A673 (cell line): Measurements from ENCODE around the gene FCN3. TPM values are rescaled to one million over a fixed set of nuclear protein-coding genes. Genes with fewer than 3 reads are reported as not detected.

ENCODE experiments used
- BruUV-seq: library from RNA; stranded (reverse); fragments of 400-500 nt; replicated peaks from 2 replicates; lab custom pipeline; 2021; lab: Mats Ljungman, UMichigan
- CTCF ChIA-PET: fragments of 300-600 bp; sonication (Branson Sonifier 250); formaldehyde crosslinking; loops from one replicate; lab custom pipeline; 2022; ENCODE audit warnings: antibody characterized with exemption; lab: Charles Lee
- POLR2A ChIA-PET: fragments of 300-600 bp; sonication (Branson Sonifier 250); formaldehyde crosslinking; loops from one replicate; lab custom pipeline; 2022; ENCODE audit warnings: antibody characterized with exemption; ENCODE audit not compliant: low non-redundant PET; lab: Charles Lee
- DNase-seq: peaks from one replicate; pipeline ENCODE4 v3.0.0-alpha.2; 2015; ENCODE audit warnings: low spot score
- H3K27ac ChIP-seq: fragments of 200-600 bp; sonication (generic); 2 replicates; pipeline ENCODE4 v1.5.1; 2016; ENCODE audit warnings: mixed run types, low read depth, mild to moderate bottlenecking, mixed read lengths, antibody characterized with exemption, low read length; ENCODE audit not compliant: poor library complexity, severe bottlenecking
- H3K27me3 ChIP-seq: fragments of 200-600 bp; sonication (generic); replicated peaks from 2 replicates; pipeline ENCODE4 v1.6.1; 2017; ENCODE audit warnings: mixed run types, low read depth, mild to moderate bottlenecking, mixed read lengths, antibody characterized with exemption, low read length; ENCODE audit not compliant: insufficient read depth, poor library complexity
- H3K36me3 ChIP-seq: fragments of 200-600 bp; sonication (generic); 2 replicates; pipeline ENCODE4 v1.6.1; 2016; ENCODE audit warnings: mixed run types, mild to moderate bottlenecking, mixed read lengths, antibody characterized with exemption, low read length; ENCODE audit not compliant: insufficient read depth, poor library complexity, severe bottlenecking
- H3K4me1 ChIP-seq: fragments of 200-600 bp; sonication (generic); 2 replicates; pipeline ENCODE4 v1.6.1; 2017; ENCODE audit warnings: mixed run types, mild to moderate bottlenecking, mixed read lengths, antibody characterized with exemption, low read length; ENCODE audit not compliant: insufficient read depth, poor library complexity, severe bottlenecking
- H3K4me3 ChIP-seq: fragments of 200-600 bp; sonication (generic); 2 replicates; pipeline ENCODE4 v1.5.1; 2016; ENCODE audit warnings: low read depth, mixed run types, mild to moderate bottlenecking, mixed read lengths, low read length; ENCODE audit not compliant: poor library complexity, severe bottlenecking
- H3K9me3 ChIP-seq: fragments of 200-600 bp; sonication (generic); 2 replicates; pipeline ENCODE4 v1.6.1; 2016; ENCODE audit warnings: mixed run types, low read depth, mild to moderate bottlenecking, mixed read lengths, antibody characterized with exemption, low read length; ENCODE audit not compliant: poor library complexity, severe bottlenecking
- CTCF ChIP-seq: fragments of 300-800, 200-600 bp; sonication (generic); conservative IDR thresholded peaks from 2 replicates; pipeline ENCODE4 v1.5.1; 2017; ENCODE audit warnings: low read depth, mild to moderate bottlenecking, antibody characterized with exemption, low read length, moderate library complexity, mixed read lengths
- EZH2 ChIP-seq: fragments of 200-600 bp; sonication (generic); IDR thresholded peaks from 2 replicates; pipeline ENCODE4 v1.6.1; 2017; ENCODE audit warnings: borderline replicate concordance, low read depth, mild to moderate bottlenecking, mixed read lengths, antibody characterized with exemption, low read length; ENCODE audit not compliant: poor library complexity, severe bottlenecking
- intact Hi-C: fragments of 100-400 bp; cut with micrococcal nuclease; formaldehyde crosslinking; loops from one replicate; pipeline ENCODE4 v1.10.0; 2022; ENCODE audit not compliant: unreplicated experiment
- total RNA-seq: library from RNA; stranded (reverse); gene quantifications from 2 replicates; pipeline ENCODE4 v1.2.3, GENCODE V29; 2021

FCN3 gene
- total RNA-seq, 1 experiment from 2014 or later: not detected

- Histone ChIP-seq H3K27me3 (no peaks in the 10 kb centered on the region), H3K4me3 (no peak overlapping the region), H3K9me3 (no peaks in the 10 kb centered on the region), H3K27ac (no peak overlapping the region), H3K4me1 (no peaks in the 10 kb centered on the region), H3K36me3 (peaks cover 41% of the 10 kb centered on the region)
- intact Hi-C loops: no loop called here
- ChIA-PET CTCF (interaction anchor here (0.5 to 1.2 kb wide), 5 partner anchors 12 to 274 kb away, joined by 3 to 8 read pairs (median 3); no protein-coding TSS in a partner anchor), POLR2A (no interaction called here)
- peak; percentile 90 for TF ChIP-seq CTCF
- TF ChIP-seq EZH2: no peak
- peak; percentile 45 for DNase-seq
- no TSS peak for BruUV-seq
Observed at GRCh38 chr1:27332536-27333281, 41.9 kb downstream of the FCN3 start.

GRCh38 chr1:27331922-27332321, 42.7 kb downstream of the FCN3 start:
- TF ChIP-seq EZH2 (no peak), CTCF (no peak)
- ChIA-PET CTCF (interaction anchor here (0.5 to 1.2 kb wide), 2 partner anchors 166 to 275 kb away, joined by 3 to 8 read pairs; no protein-coding TSS in a partner anchor), POLR2A (no interaction called here)
- Histone ChIP-seq H3K27ac (peak overlapping the region; percentile 10), H3K36me3 (peaks cover 40% of the 10 kb centered on the region), H3K4me3 (no peak overlapping the region), H3K27me3 (no peaks in the 10 kb centered on the region), H3K4me1 (no peaks in the 10 kb centered on the region), H3K9me3 (no peaks in the 10 kb centered on the region)
- BruUV-seq: no TSS peak
- no peak for DNase-seq
- intact Hi-C loops: no loop called here

GRCh38 chr1:27331426-27331825, 43.2 kb downstream of the FCN3 start:
- Histone ChIP-seq H3K27me3 (no peaks in the 10 kb centered on the region), H3K27ac (no peak overlapping the region), H3K9me3 (no peaks in the 10 kb centered on the region), H3K4me1 (no peaks in the 10 kb centered on the region), H3K36me3 (peaks cover 37% of the 10 kb centered on the region), H3K4me3 (no peak overlapping the region)
- TF ChIP-seq EZH2: no peak
- no peak for TF ChIP-seq CTCF
- CTCF ChIA-PET: no interaction called here
- BruUV-seq: no TSS peak
- POLR2A ChIA-PET: no interaction called here
- intact Hi-C loops: no loop called here
- DNase-seq: no peak
